Dermis blood vessel endothelial cell (primary cell): ENCODE measurements around the gene STK32B. TPM values are rescaled to one million over a fixed set of nuclear protein-coding genes. Genes with fewer than 3 reads are reported as not detected.

Source experiments
- DNase-seq: peaks from one replicate; pipeline ENCODE4 v3.0.0; 2010
- total RNA-seq: library from RNA; depleted of rRNA; stranded (reverse); fragments of >200 nt; gene quantifications from 2 replicates; pipeline ENCODE4 v1.2.3, GENCODE V29; 2014

Gene STK32B
- total RNA-seq, 1 donor from 2014 or later, result 24.2 TPM

- DNase-seq, result no peak
Observed at GRCh38 chr4:5474756-5475155, 423.5 kb downstream of the STK32B start.

GRCh38 chr4:5477613-5478012 lies 426.3 kb downstream of the STK32B start:
- no peak for DNase-seq

GRCh38 chr4:5478169-5478568 lies 426.9 kb downstream of the STK32B start:
- no peak for DNase-seq

- DNase-seq, result no peak
Observed at GRCh38 chr4:5478697-5479096, 427.4 kb downstream of the STK32B start.

- no peak for DNase-seq
Observed at GRCh38 chr4:5479518-5480060, 428.3 kb downstream of the STK32B start.

GRCh38 chr4:5488413-5488812 lies 437.1 kb downstream of the STK32B start:
- DNase-seq, result no peak

- DNase-seq, result no peak
Observed at GRCh38 chr4:5489260-5489659, 438.0 kb downstream of the STK32B start.

- DNase-seq, result no peak
Observed at GRCh38 chr4:5497489-5497888, 446.2 kb downstream of the STK32B start.

GRCh38 chr4:5500165-5500564 lies 448.9 kb downstream of the STK32B start:
- DNase-seq, result no peak

GRCh38 chr4:5503336-5503936 lies 452.2 kb downstream of the STK32B start:
- DNase-seq, result no peak

- DNase-seq, result no peak
Observed at GRCh38 chr4:5504486-5504885, 453.2 kb downstream of the STK32B start.

- no peak for DNase-seq
Observed at GRCh38 chr4:5510504-5510903, 459.2 kb downstream of the STK32B start.

GRCh38 chr4:5511791-5512190 lies 460.5 kb downstream of the STK32B start:
- DNase-seq, result no peak

GRCh38 chr4:5515646-5516045 lies 464.4 kb downstream of the STK32B start:
- DNase-seq, result no peak

GRCh38 chr4:5517372-5517771 lies 466.1 kb downstream of the STK32B start:
- DNase-seq, result no peak

GRCh38 chr4:5524446-5525299 lies 473.4 kb downstream of the STK32B start:
- DNase-seq, result peak; percentile 51

GRCh38 chr4:5526080-5526846 lies 475.0 kb downstream of the STK32B start:
- DNase-seq, result no peak

GRCh38 chr4:5527211-5527610 lies 475.9 kb downstream of the STK32B start:
- no peak for DNase-seq

GRCh38 chr4:5528031-5528436 lies 476.8 kb downstream of the STK32B start:
- DNase-seq, result no peak

GRCh38 chr4:5532100-5532499 lies 480.8 kb downstream of the STK32B start:
- no peak for DNase-seq

GRCh38 chr4:5539584-5539983 lies 488.3 kb downstream of the STK32B start:
- DNase-seq, result no peak

- no peak for DNase-seq
Observed at GRCh38 chr4:5541169-5541568, 489.9 kb downstream of the STK32B start.

- no peak for DNase-seq
Observed at GRCh38 chr4:5543681-5544080, 492.4 kb downstream of the STK32B start.
